ENCODE data around the gene PIWIL4.
"Not testable (repeated sequence)": the region's sequence is repeated elsewhere in the genome, so short reads cannot be mapped to it uniquely, and the experiment has no call there.

The PIWIL4 gene

GRCh38 chr11:94586546-94586945 is 19.4 kb downstream of the PIWIL4 start:
- no peak for DNase-seq

DNA sequence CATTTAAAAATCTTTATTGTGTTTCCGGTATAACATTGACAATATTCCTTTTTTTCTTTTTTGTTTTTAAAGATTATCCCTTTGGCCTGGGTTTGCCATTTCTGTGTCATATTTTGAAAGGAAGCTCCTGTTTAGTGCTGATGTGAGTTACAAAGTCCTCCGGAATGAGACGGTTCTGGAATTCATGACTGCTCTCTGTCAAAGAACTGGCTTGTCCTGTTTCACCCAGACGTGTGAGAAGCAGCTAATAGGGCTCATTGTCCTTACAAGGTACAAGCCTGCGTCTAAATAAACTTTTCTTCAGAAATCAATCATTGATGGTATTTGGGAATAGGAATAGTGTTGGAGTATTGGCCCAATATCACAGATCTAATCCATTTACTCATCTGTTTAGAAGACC is 19.8 kb downstream of the PIWIL4 start:
- no peak for DNase-seq

GRCh38 chr11:94588366-94588942 is 21.3 kb downstream of the PIWIL4 start:
- no peak for DNase-seq

DNA sequence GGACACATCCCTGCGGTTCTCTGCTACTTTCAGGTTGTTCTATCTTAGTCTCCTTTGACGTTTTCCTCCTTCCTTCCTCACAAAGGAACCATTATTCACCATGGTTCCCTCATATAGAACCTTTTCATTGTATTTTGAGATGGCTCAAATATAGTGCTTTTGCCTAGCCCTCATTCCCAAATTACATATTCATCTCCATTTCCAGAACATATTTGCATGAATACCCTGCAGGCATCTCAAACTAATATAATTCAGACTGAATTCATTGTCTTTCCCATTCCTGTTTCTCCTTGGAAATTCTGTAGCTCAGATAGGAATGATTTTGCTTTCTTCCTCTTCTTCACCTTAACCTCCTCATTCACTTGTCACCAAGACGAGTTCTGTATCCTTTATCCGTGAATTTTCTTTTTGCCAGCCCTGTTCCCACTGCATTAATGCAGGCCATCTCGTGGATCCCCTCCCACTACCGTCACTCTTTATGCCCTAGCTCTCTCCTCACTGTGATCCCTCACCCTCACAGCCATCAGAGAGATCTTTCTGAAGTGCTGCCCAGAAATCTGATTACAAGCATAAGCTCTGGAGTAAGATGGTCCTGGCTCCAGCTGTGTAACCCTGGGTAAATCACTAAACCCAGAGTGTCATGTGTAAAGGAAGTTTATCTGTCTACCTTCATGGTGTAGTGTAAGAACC is 23.3 kb downstream of the PIWIL4 start:
- DNase-seq: no peak

DNA sequence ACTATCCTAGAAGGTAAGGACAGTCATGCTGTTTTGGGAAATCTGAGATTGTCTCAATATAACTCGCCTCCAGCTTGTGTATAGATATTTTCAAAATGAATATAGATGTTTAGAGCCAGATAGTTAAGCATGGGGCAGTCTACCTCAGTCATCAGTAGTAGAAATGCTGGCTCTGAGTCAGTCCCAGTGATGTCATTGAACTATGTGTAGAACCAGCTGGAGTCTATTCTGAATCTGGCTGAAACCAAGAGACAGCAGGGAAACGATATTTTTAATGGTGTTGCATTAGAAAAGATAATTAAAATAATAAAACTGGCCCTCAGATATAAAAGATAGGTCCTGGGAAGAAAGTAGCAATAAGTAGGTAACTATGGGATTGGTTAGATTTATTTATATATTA is 25.9 kb downstream of the PIWIL4 start:
- no peak for DNase-seq

- DNase-seq: no peak
These were observed 27.9 kb downstream of the PIWIL4 start for GRCh38 chr11:94595076-94595475.

GRCh38 chr11:94597896-94598295 is 30.7 kb downstream of the PIWIL4 start:
- no peak for DNase-seq

DNA sequence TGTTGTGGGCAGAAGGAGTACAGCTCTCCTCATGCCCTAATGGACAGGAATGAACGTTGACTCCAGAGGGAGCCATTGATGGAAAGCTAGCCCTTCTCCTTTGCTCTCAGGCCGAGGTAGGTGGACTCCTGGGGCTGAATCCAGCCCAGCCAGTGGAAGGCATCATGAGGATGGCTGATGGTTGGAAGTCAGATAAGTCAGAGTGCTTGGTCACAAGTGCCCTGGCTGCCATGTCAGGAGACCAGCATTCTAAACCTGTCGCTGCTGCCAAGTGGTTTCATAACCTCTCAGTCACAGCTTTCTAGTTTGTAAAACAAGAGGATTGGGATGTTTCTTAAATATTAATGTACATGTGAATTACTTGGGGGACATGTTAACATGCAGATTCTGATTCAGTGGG is 32.3 kb downstream of the PIWIL4 start:
- DNase-seq: no peak

DNA sequence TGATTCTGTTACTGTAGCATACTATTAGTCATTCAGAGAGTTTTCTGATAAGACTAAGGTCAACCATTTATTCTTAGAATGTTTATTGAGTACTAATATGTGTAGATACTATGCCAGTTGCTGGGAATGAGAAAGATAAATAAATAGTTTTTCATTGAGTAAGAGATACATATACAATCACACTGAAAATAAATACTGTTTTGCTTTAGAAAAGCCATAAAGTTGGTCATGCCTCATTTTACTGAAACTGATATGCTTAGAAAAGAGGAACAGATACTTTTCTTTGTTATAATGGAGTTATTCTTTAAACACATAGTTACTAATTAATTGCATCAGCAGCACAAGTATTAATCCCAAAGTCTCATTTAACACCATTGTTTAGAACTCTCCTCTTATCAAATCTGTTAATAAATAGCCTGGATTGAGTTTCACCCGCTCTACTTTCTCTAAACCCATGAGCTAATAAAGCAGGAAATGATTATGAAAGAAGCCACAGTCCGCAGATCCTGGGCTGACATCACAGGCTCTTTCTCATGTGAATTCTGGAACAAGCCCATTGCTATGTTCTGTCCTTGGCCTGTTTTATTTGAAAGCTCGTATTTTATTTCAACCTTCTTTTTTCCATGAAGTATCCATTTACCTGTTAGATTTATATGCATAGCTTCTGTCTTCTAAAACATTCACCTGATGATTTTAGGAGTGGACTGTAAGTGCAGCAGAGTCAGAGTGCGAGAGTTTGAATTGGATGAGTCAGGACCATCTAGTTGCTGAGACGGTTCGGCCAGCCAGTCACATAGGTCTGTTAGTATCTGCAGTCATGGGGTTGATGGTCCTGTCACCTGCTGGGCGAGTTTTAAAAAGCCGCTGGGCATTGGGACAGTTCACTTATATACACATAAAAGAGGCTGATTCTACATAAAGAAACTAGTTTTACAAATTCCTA is 35.5 kb downstream of the PIWIL4 start:
- DNase-seq: no peak

GRCh38 chr11:94603587-94603986 is 36.4 kb downstream of the PIWIL4 start:
- no peak for DNase-seq

DNA sequence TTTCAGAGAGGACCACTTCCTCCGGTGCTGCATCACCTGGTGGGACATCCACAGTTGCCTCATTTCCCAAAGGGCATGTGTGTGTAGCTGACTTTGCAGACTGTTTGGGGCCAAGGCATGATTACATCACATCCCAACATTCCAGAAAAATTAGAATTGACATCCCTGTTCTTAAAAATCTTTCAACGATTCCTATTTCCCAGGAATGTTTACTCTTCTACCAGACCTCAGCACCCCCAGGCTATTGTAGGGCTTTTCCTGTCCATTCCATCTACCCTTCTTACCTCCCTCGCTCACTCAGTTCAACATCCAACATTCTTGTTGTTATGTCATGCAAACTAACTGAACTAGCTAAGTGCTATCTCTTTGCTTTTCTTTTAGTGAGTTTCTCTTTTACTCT is 37.3 kb downstream of the PIWIL4 start:
- DNase-seq: no peak

DNA sequence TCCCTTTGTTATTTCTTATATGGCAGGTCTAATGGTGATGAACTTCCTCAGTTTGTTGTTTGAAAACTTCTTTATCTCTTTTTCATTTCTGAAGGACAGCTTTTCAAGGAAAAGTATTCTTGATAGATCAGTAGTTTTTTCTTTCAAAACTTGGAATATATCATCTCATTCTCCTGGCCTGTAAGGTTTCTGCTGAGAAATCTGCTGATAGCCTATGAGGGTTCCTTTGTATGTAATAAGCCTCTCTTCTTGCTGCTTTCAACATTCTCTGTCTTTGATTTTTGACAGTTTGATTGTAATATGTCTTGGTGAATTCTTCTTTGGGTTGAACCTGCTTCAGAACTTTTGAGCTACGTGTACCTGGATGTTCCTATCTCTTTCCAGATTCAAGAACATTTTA is 46.0 kb downstream of the PIWIL4 start:
- no peak for DNase-seq

- DNase-seq: peak; percentile 83
These were observed 56.1 kb downstream of the PIWIL4 start for GRCh38 chr11:94623120-94623735.

DNA sequence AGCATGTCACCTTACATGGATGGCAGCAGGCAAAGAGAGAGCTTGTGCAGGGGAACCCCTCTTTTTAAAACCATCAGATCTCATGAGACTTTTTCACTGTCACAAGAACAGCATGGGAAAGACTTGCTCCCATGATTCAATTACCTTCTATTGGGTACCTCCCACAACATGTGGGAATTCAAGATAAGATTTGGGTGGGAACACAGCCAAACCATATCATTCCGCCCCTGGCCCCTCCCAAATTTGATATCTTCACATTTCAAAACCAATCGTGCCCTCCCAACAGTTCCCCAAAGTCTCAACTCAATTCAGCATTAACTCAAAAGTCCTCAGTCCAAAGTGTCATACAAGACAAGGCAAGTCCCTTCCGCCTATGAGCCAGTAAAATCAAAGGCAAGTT is 58.3 kb downstream of the PIWIL4 start:
- DNase-seq: not testable (repeated sequence)

- DNase-seq: not testable (repeated sequence)
These were observed 59.9 kb downstream of the PIWIL4 start for GRCh38 chr11:94627003-94627560.

GRCh38 chr11:94629741-94630140 is 62.6 kb downstream of the PIWIL4 start:
- DNase-seq: no peak

GRCh38 chr11:94630221-94630620 is 63.1 kb downstream of the PIWIL4 start:
- no peak for DNase-seq

DNA sequence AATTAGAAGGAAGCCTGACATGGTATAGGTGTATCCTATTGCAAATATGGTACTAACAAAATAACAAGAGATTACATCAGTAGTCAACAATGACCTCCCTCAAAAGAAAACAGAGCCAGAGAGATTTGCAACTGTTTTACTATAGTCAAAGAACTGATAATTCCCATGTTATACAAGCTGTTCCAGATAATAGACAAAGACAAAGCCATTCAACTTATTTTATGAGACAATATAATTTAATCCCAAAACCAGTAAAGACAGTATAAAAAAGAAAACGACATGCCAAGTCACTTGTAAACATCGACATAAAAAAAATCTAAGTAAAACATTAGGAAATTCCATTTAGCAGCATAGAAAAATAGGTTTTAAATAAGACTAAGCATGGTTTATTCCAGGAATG is 65.2 kb downstream of the PIWIL4 start:
- DNase-seq: no peak

DNA sequence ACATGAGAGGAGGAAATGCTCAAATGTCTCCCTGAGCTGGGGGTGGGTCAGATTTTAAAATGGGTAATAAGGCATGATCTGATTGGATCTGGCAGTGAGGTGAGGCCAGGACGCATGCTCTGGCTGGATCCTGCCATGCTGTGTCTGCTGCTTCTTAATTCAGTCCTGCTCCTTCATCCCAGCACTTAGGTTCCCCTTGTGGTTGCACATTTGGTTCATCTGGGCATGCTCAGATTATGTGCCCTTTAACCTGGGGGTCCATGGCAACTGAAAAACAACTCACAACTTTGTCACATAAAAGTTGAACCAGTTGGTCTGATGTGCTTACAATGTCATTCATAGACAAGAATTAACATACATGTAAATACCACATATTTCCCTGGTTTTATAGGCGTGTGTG is 67.9 kb downstream of the PIWIL4 start:
- DNase-seq: no peak

DNA sequence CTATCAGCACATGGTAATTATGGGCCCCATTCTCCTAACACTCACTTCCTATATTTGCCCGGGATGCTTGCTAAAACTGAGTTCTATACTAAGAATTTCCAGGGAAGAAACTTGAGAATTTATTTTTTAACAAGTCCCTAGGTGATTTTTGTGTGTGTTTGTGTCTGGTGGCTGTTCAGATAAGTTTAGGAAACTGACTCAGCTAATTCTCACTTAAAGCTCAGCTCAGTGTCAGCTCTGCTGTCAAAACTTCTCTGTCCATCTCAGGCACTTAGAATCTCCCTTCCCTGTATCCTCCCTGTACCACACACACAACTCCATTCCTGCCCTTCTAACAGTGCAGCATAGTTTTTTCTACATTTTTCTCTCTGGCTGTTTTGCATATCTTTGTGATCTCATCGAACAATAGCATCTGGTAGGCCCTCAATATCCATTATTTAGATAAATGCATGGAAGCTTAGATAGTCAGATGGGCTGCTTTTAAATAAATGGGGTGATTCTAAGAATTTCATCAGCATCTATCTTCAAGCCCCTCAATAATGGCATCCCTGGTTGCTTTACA is 69.3 kb downstream of the PIWIL4 start:
- no peak for DNase-seq

DNA sequence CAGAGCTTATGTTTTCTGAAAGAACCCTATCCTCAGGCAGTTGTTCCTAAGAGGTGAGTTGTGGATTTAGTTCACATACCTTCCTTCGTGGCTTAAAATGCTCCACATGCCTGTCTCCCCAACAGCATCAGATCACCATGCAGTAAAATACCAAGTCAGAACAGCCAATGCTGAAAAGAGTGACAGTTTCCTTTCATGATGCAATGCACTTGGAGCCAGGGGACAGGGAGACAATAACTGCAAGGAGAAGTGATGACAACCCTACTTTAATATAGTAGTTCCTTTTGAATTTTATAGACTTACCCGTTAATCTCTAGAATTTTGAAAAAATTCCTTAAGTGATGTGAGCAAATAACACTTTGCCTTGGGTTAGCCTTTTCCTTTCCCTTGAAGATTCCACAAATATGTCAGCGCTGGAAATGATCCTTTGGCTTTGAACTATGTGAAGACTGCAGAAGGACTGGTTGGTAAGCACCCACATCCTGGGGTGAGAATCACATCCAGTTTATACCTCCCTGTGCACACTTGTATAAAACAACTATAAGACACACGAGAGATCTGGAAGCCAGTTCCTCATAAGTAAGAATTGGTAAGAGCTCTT is 71.2 kb downstream of the PIWIL4 start:
- DNase-seq: no peak

GRCh38 chr11:94638902-94639373 is 71.8 kb downstream of the PIWIL4 start:
- no peak for DNase-seq

Data from NCI-H1092 (cell line).